Measurements from ENCODE around the gene NTM.

The NTM gene

GRCh38 chr11:131393691-131394090 is 23.3 kb downstream of the NTM start:
- Histone ChIP-seq H2BK120ac (ENCODE audit: low read depth, low read length) (no peak overlapping the region), H3K14ac (ENCODE audit: low read length) (no peak overlapping the region), H3K27me3 (ENCODE audit: control insufficient read depth in 3 of 3, insufficient read depth in 3 of 3, low read depth in 1 of 3, low read length in 3 of 3) (no peaks in the 10 kb centered on the region), H3K36me3 (replicated peaks in 1 of 2; ENCODE audit: control insufficient read depth in 2 of 2, insufficient read depth in 2 of 2, low read length in 2 of 2) (no peaks in the 10 kb centered on the region), H2AK5ac (ENCODE audit: low read depth, low read length) (no peak overlapping the region), H3K9me3 (replicated peaks in 1 of 2; ENCODE audit: control insufficient read depth in 2 of 2, insufficient read depth in 1 of 2, low read depth in 1 of 2, low read length in 2 of 2) (no peaks in the 10 kb centered on the region), H2BK5ac (ENCODE audit: low read length) (no peak overlapping the region), H3K4ac (ENCODE audit: low read length) (no peak overlapping the region), H3K4me2 (ENCODE audit: insufficient read depth, low read length, poor library complexity, severe bottlenecking) (no peak overlapping the region), H3K79me1 (ENCODE audit: low read depth, low read length) (no peaks in the 10 kb centered on the region), H2AFZ (ENCODE audit: low read length) (no peak overlapping the region), H4K8ac (ENCODE audit: low read depth, low read length) (no peak overlapping the region), H2BK15ac (ENCODE audit: low read length) (no peak overlapping the region), H3K9ac (ENCODE audit: low read depth, low read length, poor library complexity) (no peak overlapping the region), H3K23ac (ENCODE audit: low read depth, low read length, poor library complexity) (no peak overlapping the region), H3K4me1 (ENCODE audit: control insufficient read depth in 2 of 2, insufficient read depth in 1 of 2, low read depth in 1 of 2, low read length in 2 of 2) (peaks cover 0 to 9% of the 10 kb centered on the region in 2 donors), H3K27ac (replicated peaks; ENCODE audit: low read length) (no peak overlapping the region), H3K4me3 (ENCODE audit: low read length in 2 of 2) (no peak overlapping the region), H2BK12ac (ENCODE audit: low read length) (no peak overlapping the region), H4K91ac (ENCODE audit: low read depth, low read length, poor library complexity) (no peak overlapping the region), H3K18ac (ENCODE audit: low read length) (no peak overlapping the region)
- no peak for DNase-seq (ENCODE audit: low spot score)
- WGBS, 2 donors (ENCODE audit: extremely low coverage in 2 of 2, insufficient read length in 2 of 2, insufficient replicate concordance in 1 of 2): no CpG with 5 or more reads among the region's 7 CpGs

DNA sequence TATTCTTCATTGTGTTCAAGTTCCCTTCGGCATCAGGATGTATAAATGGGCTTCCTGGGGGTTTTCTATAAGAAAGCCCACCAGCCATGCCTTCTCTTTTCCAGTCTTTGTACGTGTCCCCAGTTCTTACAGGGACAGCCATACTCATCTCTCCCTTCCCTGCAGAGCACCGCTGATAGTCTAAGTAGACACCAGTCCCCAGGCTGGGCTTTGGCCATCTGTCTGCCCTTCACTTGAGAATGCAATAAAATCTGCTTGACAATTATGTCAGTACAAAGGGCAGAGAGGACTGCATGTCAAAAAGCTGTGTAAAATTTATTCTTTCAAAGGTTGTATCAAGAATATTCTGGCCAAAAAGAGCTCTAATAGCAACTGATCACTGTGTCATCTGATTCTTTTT is 27.3 kb downstream of the NTM start:
- Histone ChIP-seq H2BK15ac (ENCODE audit: low read length) (no peak overlapping the region), H3K18ac (ENCODE audit: low read length) (no peak overlapping the region), H2AK5ac (ENCODE audit: low read depth, low read length) (no peak overlapping the region), H3K9me3 (replicated peaks in 1 of 2; ENCODE audit: control insufficient read depth in 2 of 2, insufficient read depth in 1 of 2, low read depth in 1 of 2, low read length in 2 of 2) (no peaks in the 10 kb centered on the region), H3K23ac (ENCODE audit: low read depth, low read length, poor library complexity) (no peak overlapping the region), H2BK120ac (ENCODE audit: low read depth, low read length) (no peak overlapping the region), H3K14ac (ENCODE audit: low read length) (no peak overlapping the region), H3K79me1 (ENCODE audit: low read depth, low read length) (no peaks in the 10 kb centered on the region), H2BK5ac (ENCODE audit: low read length) (no peak overlapping the region), H3K27me3 (ENCODE audit: control insufficient read depth in 3 of 3, insufficient read depth in 3 of 3, low read depth in 1 of 3, low read length in 3 of 3) (no peaks in the 10 kb centered on the region), H3K4me3 (ENCODE audit: low read length in 2 of 2) (no peak overlapping the region), H4K8ac (ENCODE audit: low read depth, low read length) (no peak overlapping the region), H3K4ac (ENCODE audit: low read length) (no peak overlapping the region), H4K91ac (ENCODE audit: low read depth, low read length, poor library complexity) (no peak overlapping the region), H3K4me2 (ENCODE audit: insufficient read depth, low read length, poor library complexity, severe bottlenecking) (no peak overlapping the region), H3K9ac (ENCODE audit: low read depth, low read length, poor library complexity) (no peak overlapping the region), H3K27ac (replicated peaks; ENCODE audit: low read length) (no peak overlapping the region), H2BK12ac (ENCODE audit: low read length) (no peak overlapping the region), H3K4me1 (ENCODE audit: control insufficient read depth in 2 of 2, insufficient read depth in 1 of 2, low read depth in 1 of 2, low read length in 2 of 2) (peaks cover 0 to 7% of the 10 kb centered on the region in 2 donors), H3K36me3 (replicated peaks in 1 of 2; ENCODE audit: control insufficient read depth in 2 of 2, insufficient read depth in 2 of 2, low read length in 2 of 2) (no peaks in the 10 kb centered on the region), H2AFZ (ENCODE audit: low read length) (no peak overlapping the region)
- no CpG with 5 or more reads among the region's 3 CpGs for WGBS, 2 donors (ENCODE audit: extremely low coverage in 2 of 2, insufficient read length in 2 of 2, insufficient replicate concordance in 1 of 2)
- DNase-seq (ENCODE audit: low spot score): no peak

DNA sequence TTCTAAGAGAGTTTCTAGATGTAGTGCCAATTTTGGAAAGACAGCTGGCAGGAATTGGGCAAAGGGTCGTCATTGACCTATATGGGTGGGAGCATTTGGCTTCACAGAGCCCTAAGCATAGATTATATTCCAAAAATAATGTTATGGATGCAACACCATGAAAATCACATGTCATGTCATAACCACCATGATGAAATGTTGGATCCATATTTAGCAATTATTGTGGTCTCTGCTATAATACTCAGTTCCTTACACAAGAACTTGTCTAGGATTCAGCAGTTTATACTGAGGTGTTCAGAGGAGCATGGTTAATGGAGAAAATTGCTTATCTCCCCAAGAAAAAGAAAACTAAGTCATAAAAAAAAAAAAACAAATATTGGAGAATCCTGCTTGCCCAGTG is 31.6 kb downstream of the NTM start:
- DNase-seq (ENCODE audit: low spot score): no peak
- Histone ChIP-seq H2BK12ac (ENCODE audit: low read length) (no peak overlapping the region), H3K18ac (ENCODE audit: low read length) (no peak overlapping the region), H2BK120ac (ENCODE audit: low read depth, low read length) (no peak overlapping the region), H2AK5ac (ENCODE audit: low read depth, low read length) (no peak overlapping the region), H3K4me1 (ENCODE audit: control insufficient read depth in 2 of 2, insufficient read depth in 1 of 2, low read depth in 1 of 2, low read length in 2 of 2) (no peaks in the 10 kb centered on the region), H3K4me2 (ENCODE audit: insufficient read depth, low read length, poor library complexity, severe bottlenecking) (no peak overlapping the region), H2BK5ac (ENCODE audit: low read length) (no peak overlapping the region), H3K14ac (ENCODE audit: low read length) (no peak overlapping the region), H3K27ac (replicated peaks; ENCODE audit: low read length) (no peak overlapping the region), H3K27me3 (ENCODE audit: control insufficient read depth in 3 of 3, insufficient read depth in 3 of 3, low read depth in 1 of 3, low read length in 3 of 3) (no peaks in the 10 kb centered on the region), H2AFZ (ENCODE audit: low read length) (no peak overlapping the region), H3K9me3 (replicated peaks in 1 of 2; ENCODE audit: control insufficient read depth in 2 of 2, insufficient read depth in 1 of 2, low read depth in 1 of 2, low read length in 2 of 2) (no peaks in the 10 kb centered on the region), H3K36me3 (replicated peaks in 1 of 2; ENCODE audit: control insufficient read depth in 2 of 2, insufficient read depth in 2 of 2, low read length in 2 of 2) (no peaks in the 10 kb centered on the region), H2BK15ac (ENCODE audit: low read length) (no peak overlapping the region), H3K4me3 (ENCODE audit: low read length in 2 of 2) (no peak overlapping the region), H3K9ac (ENCODE audit: low read depth, low read length, poor library complexity) (no peak overlapping the region), H4K91ac (ENCODE audit: low read depth, low read length, poor library complexity) (no peak overlapping the region), H3K4ac (ENCODE audit: low read length) (no peak overlapping the region), H4K8ac (ENCODE audit: low read depth, low read length) (no peak overlapping the region), H3K23ac (ENCODE audit: low read depth, low read length, poor library complexity) (no peak overlapping the region), H3K79me1 (ENCODE audit: low read depth, low read length) (no peaks in the 10 kb centered on the region)
- no CpG with 5 or more reads among the region's 1 CpG for WGBS, 2 donors (ENCODE audit: extremely low coverage in 2 of 2, insufficient read length in 2 of 2, insufficient replicate concordance in 1 of 2)

GRCh38 chr11:131404010-131404409 is 33.6 kb downstream of the NTM start:
- WGBS, 2 donors (ENCODE audit: extremely low coverage in 2 of 2, insufficient read length in 2 of 2, insufficient replicate concordance in 1 of 2): no CpG with 5 or more reads among the region's 9 CpGs
- DNase-seq (ENCODE audit: low spot score): no peak

More at GRCh38 chr11:131404010-131404409, 33.6 kb downstream of the NTM start:
- Histone ChIP-seq H2AFZ (ENCODE audit: low read length) (no peak overlapping the region), H3K23ac (ENCODE audit: low read depth, low read length, poor library complexity) (no peak overlapping the region), H3K4me3 (ENCODE audit: low read length in 2 of 2) (no peak overlapping the region), H2BK120ac (ENCODE audit: low read depth, low read length) (no peak overlapping the region), H3K27me3 (ENCODE audit: control insufficient read depth in 3 of 3, insufficient read depth in 3 of 3, low read depth in 1 of 3, low read length in 3 of 3) (no peaks in the 10 kb centered on the region), H4K91ac (ENCODE audit: low read depth, low read length, poor library complexity) (no peak overlapping the region), H3K4me2 (ENCODE audit: insufficient read depth, low read length, poor library complexity, severe bottlenecking) (no peak overlapping the region), H3K4me1 (ENCODE audit: control insufficient read depth in 2 of 2, insufficient read depth in 1 of 2, low read depth in 1 of 2, low read length in 2 of 2) (peaks cover 0 to 3% of the 10 kb centered on the region in 2 donors), H2BK12ac (ENCODE audit: low read length) (no peak overlapping the region), H4K8ac (ENCODE audit: low read depth, low read length) (no peak overlapping the region), H3K36me3 (replicated peaks in 1 of 2; ENCODE audit: control insufficient read depth in 2 of 2, insufficient read depth in 2 of 2, low read length in 2 of 2) (no peaks in the 10 kb centered on the region), H3K18ac (ENCODE audit: low read length) (no peak overlapping the region), H3K9me3 (replicated peaks in 1 of 2; ENCODE audit: control insufficient read depth in 2 of 2, insufficient read depth in 1 of 2, low read depth in 1 of 2, low read length in 2 of 2) (no peaks in the 10 kb centered on the region), H2AK5ac (ENCODE audit: low read depth, low read length) (no peak overlapping the region), H2BK5ac (ENCODE audit: low read length) (no peak overlapping the region), H3K9ac (ENCODE audit: low read depth, low read length, poor library complexity) (no peak overlapping the region), H2BK15ac (ENCODE audit: low read length) (no peak overlapping the region), H3K27ac (replicated peaks; ENCODE audit: low read length) (no peak overlapping the region), H3K4ac (ENCODE audit: low read length) (no peak overlapping the region), H3K79me1 (ENCODE audit: low read depth, low read length) (no peaks in the 10 kb centered on the region), H3K14ac (ENCODE audit: low read length) (no peak overlapping the region)

All from neuronal stem cell (in vitro differentiated cells).